Astrocyte of the spinal cord (primary cell): Measurements from ENCODE around the gene ALDH16A1.
"Not testable (repeated sequence)": the region's sequence is repeated elsewhere in the genome, so short reads cannot be mapped to it uniquely, and the experiment has no call there.

ENCODE experiments used
- DNase-seq: peaks from one replicate; pipeline ENCODE4 v3.0.0; 2011; ENCODE audit warnings: low read depth, low spot score
- H3K4me3 ChIP-seq: 2 replicates; pipeline ENCODE4 v1.5.1; 2011; ENCODE audit warnings: low read depth, mild to moderate bottlenecking, low read length, moderate library complexity
- in situ Hi-C: cut with HindIII; loops from 2 replicates; pipeline ENCODE4 v1.10.0; 2017; ENCODE audit warnings: low sequenced_read_pairs
- TF ChIP-seq, protein P1 (sequence below): IDR thresholded peaks from 2 replicates; pipeline ENCODE4 v1.5.1; 2012; ENCODE audit warnings: low read depth, mild to moderate bottlenecking, low read length, inconsistent platforms

ALDH16A1 gene

DNA sequence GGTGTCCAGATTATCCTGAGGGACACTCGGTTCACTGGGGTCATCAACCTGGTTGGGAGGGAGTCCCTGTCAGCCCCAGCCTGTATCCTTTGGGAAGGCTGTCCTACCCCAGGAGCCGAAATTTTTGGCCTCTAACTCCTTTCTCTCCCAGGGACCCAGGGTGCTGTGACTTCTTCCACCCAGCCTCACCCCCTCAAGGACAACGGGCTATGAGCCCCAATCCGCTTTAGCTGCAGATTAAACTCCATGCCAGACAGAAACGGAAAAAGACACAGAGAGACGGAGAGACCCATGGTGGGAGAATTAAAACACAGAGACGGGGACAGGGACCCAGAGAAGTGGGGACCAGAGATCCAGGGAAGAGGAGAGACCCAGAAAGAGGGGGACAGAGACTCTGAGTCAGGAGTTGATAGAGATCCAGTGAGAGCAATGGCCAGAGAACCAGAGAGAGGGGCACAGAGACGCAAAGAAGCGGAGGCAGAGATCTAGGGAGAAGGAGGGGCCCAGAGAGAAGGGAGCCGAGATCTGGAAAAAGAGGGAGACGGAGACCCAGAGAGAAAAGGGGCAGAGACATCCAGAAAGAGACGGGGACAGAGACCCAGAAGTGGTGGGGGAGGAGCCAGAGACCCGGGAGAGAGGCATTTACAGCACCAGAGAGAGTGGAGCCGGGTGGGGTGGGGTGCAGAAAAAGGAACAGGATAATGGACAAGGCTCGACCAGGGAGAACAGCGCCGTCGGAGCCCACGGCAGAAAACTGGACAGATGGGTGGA, 12.4 kb upstream of the ALDH16A1 start:
- DNase-seq: no peak
- H3K4me3 ChIP-seq: no peak overlapping the region
- TF ChIP-seq, protein P1, sequence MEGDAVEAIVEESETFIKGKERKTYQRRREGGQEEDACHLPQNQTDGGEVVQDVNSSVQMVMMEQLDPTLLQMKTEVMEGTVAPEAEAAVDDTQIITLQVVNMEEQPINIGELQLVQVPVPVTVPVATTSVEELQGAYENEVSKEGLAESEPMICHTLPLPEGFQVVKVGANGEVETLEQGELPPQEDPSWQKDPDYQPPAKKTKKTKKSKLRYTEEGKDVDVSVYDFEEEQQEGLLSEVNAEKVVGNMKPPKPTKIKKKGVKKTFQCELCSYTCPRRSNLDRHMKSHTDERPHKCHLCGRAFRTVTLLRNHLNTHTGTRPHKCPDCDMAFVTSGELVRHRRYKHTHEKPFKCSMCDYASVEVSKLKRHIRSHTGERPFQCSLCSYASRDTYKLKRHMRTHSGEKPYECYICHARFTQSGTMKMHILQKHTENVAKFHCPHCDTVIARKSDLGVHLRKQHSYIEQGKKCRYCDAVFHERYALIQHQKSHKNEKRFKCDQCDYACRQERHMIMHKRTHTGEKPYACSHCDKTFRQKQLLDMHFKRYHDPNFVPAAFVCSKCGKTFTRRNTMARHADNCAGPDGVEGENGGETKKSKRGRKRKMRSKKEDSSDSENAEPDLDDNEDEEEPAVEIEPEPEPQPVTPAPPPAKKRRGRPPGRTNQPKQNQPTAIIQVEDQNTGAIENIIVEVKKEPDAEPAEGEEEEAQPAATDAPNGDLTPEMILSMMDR: no peak
- in situ Hi-C loops: no loop called here

DNA sequence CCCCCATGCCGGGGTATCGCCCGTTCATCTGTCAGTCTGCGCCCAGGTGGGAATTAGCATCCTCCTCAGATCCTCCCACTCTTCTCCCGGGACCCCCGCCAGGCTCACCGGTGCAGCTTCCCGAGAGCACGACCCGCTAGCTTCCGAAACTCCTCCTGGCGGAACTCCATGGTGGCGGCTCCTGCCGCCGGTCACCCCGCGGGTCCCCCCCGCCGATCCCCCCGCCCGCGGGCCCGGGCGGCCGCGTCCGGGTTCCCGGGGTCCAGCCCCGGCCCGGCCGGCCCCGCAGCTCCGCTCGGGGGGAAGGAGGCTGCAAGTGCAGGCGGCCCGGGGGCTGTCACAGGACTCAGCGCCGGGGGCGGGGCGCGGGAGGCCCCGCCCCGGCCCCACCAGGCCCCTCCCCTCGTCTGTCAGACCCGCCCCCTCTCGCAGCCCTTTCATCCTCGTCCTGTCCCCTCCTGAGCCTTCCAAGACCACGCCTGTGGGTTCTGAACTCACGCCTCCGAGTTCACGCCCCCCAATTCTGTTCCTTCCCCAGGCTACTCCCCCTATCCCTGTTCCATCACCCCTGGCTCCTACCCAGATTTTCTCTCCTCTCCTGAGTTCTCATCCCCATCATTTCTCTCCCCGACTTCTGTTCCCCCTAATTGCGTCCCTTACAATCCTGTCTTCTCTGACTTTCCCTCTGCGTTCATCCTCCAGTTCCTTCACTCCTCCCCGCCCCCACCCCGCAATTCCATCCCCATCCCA, 11.6 kb upstream of the ALDH16A1 start, which contains the start of gene SLC17A7:
SLC17A7 (minus strand) TSS at position 318 of the 750 bp plus-strand sequence; CDS start at position 170, 148 bp downstream.
- no peak within 1 kb of the TSS for H3K4me3 ChIP-seq
- DNase-seq: no peak
- TF ChIP-seq, protein P1: no peak
- in situ Hi-C loops: no loop called here

DNA sequence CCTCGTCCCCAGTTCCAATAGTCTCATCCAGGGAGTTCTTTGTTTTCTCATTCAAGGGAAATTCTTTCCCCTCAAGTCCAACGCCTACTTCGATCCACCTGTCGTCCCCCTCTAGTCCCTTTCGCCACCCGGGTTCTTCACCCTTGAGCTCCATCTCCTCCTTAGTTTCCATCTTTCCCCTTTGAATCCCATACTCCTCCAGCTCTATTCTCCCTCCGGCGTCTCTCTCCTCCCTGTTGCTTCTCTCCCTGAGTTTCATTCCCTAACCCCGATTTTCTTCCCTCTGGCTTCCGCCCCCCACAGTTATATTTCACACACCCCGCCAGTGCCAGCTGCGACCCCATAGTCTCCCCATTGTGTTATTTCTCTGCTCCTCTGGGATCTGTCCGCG, 11.1 kb upstream of the ALDH16A1 start:
- no peak overlapping the region for H3K4me3 ChIP-seq
- in situ Hi-C loops: no loop called here
- no peak for DNase-seq
- TF ChIP-seq, protein P1: no peak

DNA sequence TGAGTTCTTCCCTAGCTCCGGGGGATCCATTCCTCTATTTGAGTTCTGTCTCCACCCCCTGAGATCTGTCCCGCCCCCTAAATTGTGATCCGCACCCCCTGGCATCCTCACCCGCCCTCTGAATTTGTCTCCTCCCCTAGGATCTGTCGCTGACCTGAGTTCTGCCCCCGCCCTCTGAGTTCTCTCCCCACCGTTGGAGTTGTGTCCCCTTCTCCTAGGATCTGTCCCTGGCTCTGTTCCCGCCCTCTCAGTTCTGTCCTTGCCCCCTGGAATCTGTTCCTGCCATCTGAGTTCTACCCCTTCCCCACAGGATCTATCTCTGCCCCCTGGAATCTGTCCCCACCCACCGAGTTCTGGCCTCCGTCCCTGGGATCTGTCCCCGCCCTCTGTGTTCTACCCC, 10.7 kb upstream of the ALDH16A1 start:
- no peak overlapping the region for H3K4me3 ChIP-seq
- no peak for DNase-seq
- in situ Hi-C loops: no loop called here
- TF ChIP-seq, protein P1: no peak

DNA sequence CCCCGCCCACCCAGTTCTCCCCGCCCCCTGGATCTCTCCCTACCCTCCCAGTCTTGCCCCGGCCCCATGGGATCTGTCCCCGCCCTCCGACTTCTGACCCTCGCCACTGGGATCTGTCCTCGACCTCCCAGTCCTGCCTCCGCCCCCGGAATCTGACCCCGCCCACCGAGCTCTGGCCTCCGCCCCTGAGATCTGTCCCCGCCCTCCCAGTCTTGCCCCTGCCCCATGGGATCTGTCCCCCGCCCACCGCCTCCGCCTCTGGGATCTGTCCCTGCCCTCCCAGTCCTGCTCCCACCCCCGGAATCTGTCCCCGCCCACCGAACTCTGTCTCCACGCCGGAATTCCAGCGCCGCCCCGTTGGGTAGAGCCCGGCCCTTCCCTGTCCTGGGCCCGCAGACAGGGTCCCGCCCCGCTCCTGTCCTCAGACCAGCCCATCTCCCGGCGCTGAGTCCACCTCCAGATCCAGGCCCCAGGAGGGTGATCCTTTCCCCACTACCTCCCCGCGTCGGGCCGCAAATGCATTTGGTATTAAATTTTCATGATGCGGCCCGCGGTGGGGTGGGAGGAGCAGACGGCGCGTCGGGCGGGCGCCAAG, 10.2 kb upstream of the ALDH16A1 start:
- TF ChIP-seq, protein P1: no peak
- peak overlapping the region; percentile 57 for H3K4me3 ChIP-seq
- in situ Hi-C loops: no loop called here
- peak; percentile 84 for DNase-seq

DNA sequence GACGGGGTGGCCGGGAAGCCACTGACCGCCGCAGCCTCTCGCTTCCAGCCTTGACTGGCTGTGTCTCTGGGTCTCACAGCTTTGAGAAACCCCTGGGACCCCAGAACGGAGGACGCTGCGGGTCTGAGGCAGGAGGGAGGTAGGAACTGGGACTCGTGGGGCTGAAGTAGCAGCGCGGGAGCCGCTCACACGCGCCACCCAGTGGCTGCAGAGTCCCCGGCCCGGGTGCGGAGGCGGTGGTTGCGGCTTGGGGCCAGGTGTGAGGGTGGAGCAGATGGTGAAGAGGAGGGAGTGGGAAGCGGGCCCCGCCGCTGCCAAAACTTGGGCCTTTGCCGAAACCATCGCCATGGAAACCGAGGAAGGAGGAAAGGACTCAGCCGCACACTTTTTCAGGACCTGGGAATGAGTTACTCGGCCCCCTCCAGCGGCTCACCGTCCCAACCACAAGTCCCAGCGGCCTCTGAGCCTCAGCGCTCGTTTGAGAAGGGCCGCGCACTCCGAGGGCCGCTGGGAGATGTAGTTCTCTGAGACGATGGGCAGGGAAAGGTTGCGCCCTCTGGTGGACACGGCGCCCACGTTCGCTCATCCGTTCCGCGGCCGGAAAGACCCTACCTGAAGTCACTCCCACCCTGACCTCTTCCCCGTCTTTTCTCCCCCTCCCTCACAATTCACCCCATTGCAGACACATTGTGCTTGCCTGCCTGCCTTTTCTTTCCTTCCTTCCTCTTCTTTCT, 9.5 kb upstream of the ALDH16A1 start:
- peak overlapping the region; percentile 57 for H3K4me3 ChIP-seq
- in situ Hi-C loops: no loop called here
- TF ChIP-seq, protein P1: peak; percentile 94
- DNase-seq: peak; percentile 96

DNA sequence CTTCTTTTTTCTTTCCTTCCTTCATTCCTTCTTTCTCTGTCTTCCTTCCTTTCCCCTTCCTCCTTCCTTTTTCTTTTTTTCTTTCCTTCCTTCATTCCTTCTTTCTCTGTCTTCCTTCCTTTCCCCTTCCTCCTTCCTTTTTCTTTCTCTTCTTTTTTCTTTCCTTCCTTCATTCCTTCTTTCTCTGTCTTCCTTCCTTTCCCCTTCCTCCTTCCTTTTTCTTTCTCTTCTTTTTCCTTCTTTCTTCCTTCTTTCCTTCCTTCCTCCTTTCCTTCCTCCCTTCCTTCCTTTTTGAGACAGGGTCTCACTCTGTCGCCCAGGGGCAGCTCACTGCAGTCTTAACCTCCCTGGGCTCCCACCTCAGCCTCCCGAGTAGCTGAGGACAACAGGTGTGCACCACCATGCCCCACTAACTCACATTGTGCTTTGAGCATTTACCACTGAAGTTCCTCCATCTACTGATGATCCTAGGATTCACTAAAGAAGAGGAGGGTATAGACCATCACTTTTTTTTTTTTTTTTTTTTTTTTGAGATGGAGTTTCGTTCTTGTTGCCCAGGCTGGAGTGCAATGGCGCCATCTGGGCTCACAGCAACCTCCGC, 8.8 kb upstream of the ALDH16A1 start:
- in situ Hi-C loops, H3K4me3 ChIP-seq, DNase-seq: not testable (repeated sequence)
